ENCODE results near the gene DMWD. TPM values are rescaled to one million over a fixed set of nuclear protein-coding genes. Genes with fewer than 3 reads are reported as not detected.

The DMWD gene, protein sequence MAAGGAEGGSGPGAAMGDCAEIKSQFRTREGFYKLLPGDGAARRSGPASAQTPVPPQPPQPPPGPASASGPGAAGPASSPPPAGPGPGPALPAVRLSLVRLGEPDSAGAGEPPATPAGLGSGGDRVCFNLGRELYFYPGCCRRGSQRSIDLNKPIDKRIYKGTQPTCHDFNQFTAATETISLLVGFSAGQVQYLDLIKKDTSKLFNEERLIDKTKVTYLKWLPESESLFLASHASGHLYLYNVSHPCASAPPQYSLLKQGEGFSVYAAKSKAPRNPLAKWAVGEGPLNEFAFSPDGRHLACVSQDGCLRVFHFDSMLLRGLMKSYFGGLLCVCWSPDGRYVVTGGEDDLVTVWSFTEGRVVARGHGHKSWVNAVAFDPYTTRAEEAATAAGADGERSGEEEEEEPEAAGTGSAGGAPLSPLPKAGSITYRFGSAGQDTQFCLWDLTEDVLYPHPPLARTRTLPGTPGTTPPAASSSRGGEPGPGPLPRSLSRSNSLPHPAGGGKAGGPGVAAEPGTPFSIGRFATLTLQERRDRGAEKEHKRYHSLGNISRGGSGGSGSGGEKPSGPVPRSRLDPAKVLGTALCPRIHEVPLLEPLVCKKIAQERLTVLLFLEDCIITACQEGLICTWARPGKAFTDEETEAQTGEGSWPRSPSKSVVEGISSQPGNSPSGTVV
- 24.4 TPM for polyA plus RNA-seq
- long read RNA-seq, donor 1, transcript DMWD-201 (5 exons, 3,305 nt), result major isoform, 5 of 7 reads
- long read RNA-seq, donor 1, partial matches to known transcripts, result 0 of 7 reads
- long read RNA-seq, donor 1, other reads (novel, unspliced or antisense), result 0 of 7 reads
- long read RNA-seq, donor 2, transcript DMWD-207 (1 exons, 782 nt), result major isoform, 8 of 19 reads
- long read RNA-seq, donor 2, transcript DMWD-201 (5 exons, 3,305 nt), result minor isoform, 6 of 19 reads
- long read RNA-seq, donor 2, partial matches to known transcripts, result 0 of 19 reads
- long read RNA-seq, donor 2, other reads (novel, unspliced or antisense), result 0 of 19 reads
- long read RNA-seq, donor 3, transcript DMWD-202 (4 exons, 3,292 nt), result major isoform, 5 of 10 reads
- long read RNA-seq, donor 3, partial matches to known transcripts, result 0 of 10 reads
- long read RNA-seq, donor 3, other reads (novel, unspliced or antisense), result 0 of 10 reads
- long read RNA-seq, donor 4, partial matches to known transcripts, result 0 of 2 reads
- long read RNA-seq, donor 4, other reads (novel, unspliced or antisense), result 0 of 2 reads
- long read RNA-seq, donor 5, transcript DMWD-201 (5 exons, 3,305 nt), result major isoform, 6 of 12 reads
- long read RNA-seq, donor 5, partial matches to known transcripts, result 0 of 12 reads
- long read RNA-seq, donor 5, other reads (novel, unspliced or antisense), result 0 of 12 reads
- long read RNA-seq, donor 6, partial matches to known transcripts, result 0 of 9 reads
- long read RNA-seq, donor 6, other reads (novel, unspliced or antisense), result 0 of 9 reads
- long read RNA-seq, donor 7, partial matches to known transcripts, result 0 of 5 reads
- long read RNA-seq, donor 7, other reads (novel, unspliced or antisense), result 0 of 5 reads
- long read RNA-seq, donor 8, transcript DMWD-201 (5 exons, 3,305 nt), result major isoform, 5 of 18 reads
- long read RNA-seq, donor 8, partial matches to known transcripts, result 5 of 18 reads
- long read RNA-seq, donor 8, other reads (novel, unspliced or antisense), result 0 of 18 reads
- long read RNA-seq, donor 9, partial matches to known transcripts, result 0 of 6 reads
- long read RNA-seq, donor 9, other reads (novel, unspliced or antisense), result 0 of 6 reads
- long read RNA-seq, donor 10, transcript DMWD-202 (4 exons, 3,292 nt), result major isoform, 6 of 11 reads
- long read RNA-seq, donor 10, partial matches to known transcripts, result 0 of 11 reads
- long read RNA-seq, donor 10, other reads (novel, unspliced or antisense), result 0 of 11 reads
- long read RNA-seq, donor 11, partial matches to known transcripts, result 5 of 12 reads
- long read RNA-seq, donor 11, other reads (novel, unspliced or antisense), result 0 of 12 reads

DNA sequence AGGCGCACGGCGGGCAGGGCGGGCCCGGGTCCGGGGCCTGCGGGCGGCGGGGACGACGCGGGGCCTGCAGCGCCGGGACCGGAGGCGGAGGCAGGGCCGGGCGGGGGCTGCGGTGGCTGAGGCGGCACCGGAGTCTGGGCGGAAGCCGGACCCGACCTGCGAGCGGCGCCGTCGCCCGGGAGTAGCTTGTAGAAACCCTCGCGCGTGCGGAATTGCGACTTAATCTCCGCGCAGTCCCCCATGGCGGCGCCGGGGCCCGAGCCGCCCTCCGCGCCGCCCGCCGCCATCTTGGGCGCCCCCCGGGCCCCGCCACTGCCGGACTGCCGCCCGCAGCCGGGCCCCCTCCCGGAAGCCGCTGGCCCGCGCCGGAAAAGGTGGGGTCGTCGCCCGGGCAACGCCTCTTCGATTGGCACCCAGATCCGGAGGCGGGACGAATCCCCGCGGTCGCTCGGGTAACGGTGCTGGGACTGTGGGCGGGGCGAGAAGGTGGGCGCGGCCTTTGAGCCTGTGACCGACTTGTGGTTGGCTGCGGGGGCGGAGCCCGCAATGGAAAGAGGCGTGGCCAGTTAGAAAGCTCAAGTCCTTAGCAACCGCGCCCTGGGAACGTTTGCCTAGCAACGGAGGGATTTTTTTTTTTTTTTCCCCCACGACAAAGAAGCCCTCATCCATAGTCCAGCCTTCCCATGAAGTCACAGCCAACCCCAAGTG is at the start of gene DMWD:
TSS of gene DMWD (minus strand) at position 376 of the 708 bp plus-strand sequence. CDS start at position 287, 89 bp downstream.
- peaks cover 24% of the 10 kb centered on the region for H3K36me3 ChIP-seq (ENCODE audit: control insufficient read depth, insufficient read depth, low read length)
- no CpG with 5 or more reads among the region's 86 CpGs for WGBS (ENCODE audit: insufficient coverage, low lambda C conversion rate)

DNA sequence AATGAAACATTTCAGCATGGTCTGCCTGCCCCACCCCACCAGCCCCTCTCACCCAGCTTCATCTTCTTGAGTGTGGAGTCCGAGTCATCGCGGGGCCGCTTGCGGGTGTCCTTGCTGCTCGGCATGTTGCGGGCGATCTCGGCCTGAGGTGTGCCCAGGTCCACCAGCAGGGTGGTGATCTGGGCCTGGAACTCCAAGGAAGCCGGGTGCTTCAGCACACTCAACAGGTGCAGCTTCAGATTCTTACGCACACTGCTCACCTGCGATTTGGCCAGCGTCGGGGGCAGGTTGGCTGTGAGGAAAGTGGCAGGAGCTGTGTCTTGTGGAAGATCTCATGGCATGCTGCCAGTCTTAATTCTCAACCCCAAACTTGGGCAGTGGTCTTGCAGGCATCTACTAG is 49.6 kb upstream of the DMWD start:
- peaks cover 66% of the 10 kb centered on the region for H3K36me3 ChIP-seq (ENCODE audit: control insufficient read depth, insufficient read depth, low read length)
- DNase-seq, result no peak
- no CpG with 5 or more reads among the region's 14 CpGs for WGBS (ENCODE audit: insufficient coverage, low lambda C conversion rate)

More for the DNA sequence above, at the start of gene DMWD:
- H3K4me1 ChIP-seq (ENCODE audit: control insufficient read depth, insufficient read depth, low read length), result peaks cover 6% of the 10 kb centered on the region
- H3K27me3 ChIP-seq (ENCODE audit: control insufficient read depth, insufficient read depth, low read length), result no peaks in the 10 kb centered on the region
- H3K4me3 ChIP-seq (ENCODE audit: low read length), result peak within 1 kb of the TSS; percentile 77
- H3K9me3 ChIP-seq (ENCODE audit: control insufficient read depth, low read depth, low read length), result no peaks in the 10 kb centered on the region
- no peak within 1 kb of the TSS for H3K27ac ChIP-seq (ENCODE audit: low read length)
- DNase-seq, result peak; percentile 98

DNA sequence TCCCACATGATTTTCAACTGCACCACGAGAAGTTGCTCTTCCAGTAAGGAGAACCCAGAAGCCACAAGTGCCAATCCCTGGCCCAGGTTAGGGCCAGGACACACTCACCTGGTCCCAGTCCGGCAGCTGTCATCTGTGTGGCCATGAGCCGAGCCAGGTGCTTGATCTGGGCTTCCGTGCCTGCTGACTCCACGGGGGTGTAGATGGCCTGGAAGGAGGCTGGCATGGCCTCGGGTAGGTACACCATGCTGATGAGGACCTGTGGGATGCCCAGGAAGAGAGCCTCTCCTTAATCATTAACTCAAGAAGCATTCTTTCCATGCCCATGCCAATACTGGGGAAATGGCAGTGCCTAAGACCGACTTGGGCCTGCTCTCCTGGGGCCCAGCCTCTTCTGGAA is 42.3 kb upstream of the DMWD start:
- H3K27ac ChIP-seq (ENCODE audit: low read length), result no peak overlapping the region
- WGBS (ENCODE audit: insufficient coverage, low lambda C conversion rate), result no CpG with 5 or more reads among the region's 7 CpGs
- no peak for DNase-seq
- no peaks in the 10 kb centered on the region for H3K27me3 ChIP-seq (ENCODE audit: control insufficient read depth, insufficient read depth, low read length)
- H3K36me3 ChIP-seq (ENCODE audit: control insufficient read depth, insufficient read depth, low read length), result peaks cover 65% of the 10 kb centered on the region
- H3K9me3 ChIP-seq (ENCODE audit: control insufficient read depth, low read depth, low read length), result peaks cover 4% of the 10 kb centered on the region
- H3K4me1 ChIP-seq (ENCODE audit: control insufficient read depth, insufficient read depth, low read length), result no peaks in the 10 kb centered on the region
- no peak overlapping the region for H3K4me3 ChIP-seq (ENCODE audit: low read length)

More for the DNA sequence above, 49.6 kb upstream of the DMWD start:
- Histone ChIP-seq H3K4me1 (ENCODE audit: control insufficient read depth, insufficient read depth, low read length) (no peaks in the 10 kb centered on the region), H3K9me3 (ENCODE audit: control insufficient read depth, low read depth, low read length) (peaks cover 4% of the 10 kb centered on the region), H3K27ac (ENCODE audit: low read length) (no peak overlapping the region), H3K4me3 (ENCODE audit: low read length) (no peak overlapping the region), H3K27me3 (ENCODE audit: control insufficient read depth, insufficient read depth, low read length) (no peaks in the 10 kb centered on the region)

DNA sequence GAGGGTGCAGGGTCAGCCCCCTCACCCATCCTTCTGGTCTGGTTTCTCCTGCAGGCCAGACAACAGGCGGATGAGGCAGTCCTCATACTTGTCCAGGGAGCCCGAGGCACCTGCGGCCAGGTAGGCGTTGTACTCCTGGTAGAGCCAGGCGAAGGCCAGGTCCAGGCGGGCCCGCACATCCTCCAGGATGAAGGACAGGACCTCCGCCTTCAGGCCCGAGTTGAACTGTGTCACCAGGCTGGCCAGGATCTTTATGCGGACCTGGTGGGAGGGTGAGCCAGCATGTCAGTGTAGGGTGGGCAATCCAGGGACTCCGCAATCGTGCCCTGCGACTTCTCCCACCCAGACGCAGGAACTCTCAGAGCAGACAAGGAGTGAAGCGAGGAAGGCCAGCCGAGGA is 36.3 kb upstream of the DMWD start:
- H3K27ac ChIP-seq (ENCODE audit: low read length), result no peak overlapping the region
- no peaks in the 10 kb centered on the region for H3K4me1 ChIP-seq (ENCODE audit: control insufficient read depth, insufficient read depth, low read length)
- no peak for DNase-seq
- H3K9me3 ChIP-seq (ENCODE audit: control insufficient read depth, low read depth, low read length), result no peaks in the 10 kb centered on the region
- WGBS (ENCODE audit: insufficient coverage, low lambda C conversion rate), result no CpG with 5 or more reads among the region's 16 CpGs
- no peaks in the 10 kb centered on the region for H3K27me3 ChIP-seq (ENCODE audit: control insufficient read depth, insufficient read depth, low read length)
- H3K4me3 ChIP-seq (ENCODE audit: low read length), result no peak overlapping the region
- peaks cover 85% of the 10 kb centered on the region for H3K36me3 ChIP-seq (ENCODE audit: control insufficient read depth, insufficient read depth, low read length)

DNA sequence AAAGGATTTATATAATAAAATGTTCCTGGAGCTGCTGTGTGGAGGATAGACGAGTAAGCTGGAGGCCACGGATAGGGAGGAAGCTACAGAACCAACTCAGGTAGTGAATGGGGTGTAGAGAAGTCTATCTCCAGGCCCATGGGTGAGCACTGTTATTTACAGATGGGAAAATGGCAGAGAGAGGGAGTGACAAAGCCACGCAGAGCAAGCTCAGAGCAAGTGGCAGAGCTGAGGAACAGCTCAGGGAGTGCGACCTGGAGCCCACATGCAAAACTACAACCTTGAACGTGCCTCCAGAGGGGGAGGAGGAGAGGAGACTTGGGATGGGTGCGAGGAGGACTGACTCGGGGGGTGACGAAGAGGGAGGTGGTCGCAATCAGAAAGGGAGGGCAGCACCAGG is 35.9 kb upstream of the DMWD start:
- no peak overlapping the region for H3K4me3 ChIP-seq (ENCODE audit: low read length)
- no CpG with 5 or more reads among the region's 9 CpGs for WGBS (ENCODE audit: insufficient coverage, low lambda C conversion rate)
- no peak for DNase-seq
- H3K36me3 ChIP-seq (ENCODE audit: control insufficient read depth, insufficient read depth, low read length), result peaks cover 89% of the 10 kb centered on the region
- H3K4me1 ChIP-seq (ENCODE audit: control insufficient read depth, insufficient read depth, low read length), result no peaks in the 10 kb centered on the region
- H3K9me3 ChIP-seq (ENCODE audit: control insufficient read depth, low read depth, low read length), result no peaks in the 10 kb centered on the region
- no peaks in the 10 kb centered on the region for H3K27me3 ChIP-seq (ENCODE audit: control insufficient read depth, insufficient read depth, low read length)
- H3K27ac ChIP-seq (ENCODE audit: low read length), result no peak overlapping the region

DNA sequence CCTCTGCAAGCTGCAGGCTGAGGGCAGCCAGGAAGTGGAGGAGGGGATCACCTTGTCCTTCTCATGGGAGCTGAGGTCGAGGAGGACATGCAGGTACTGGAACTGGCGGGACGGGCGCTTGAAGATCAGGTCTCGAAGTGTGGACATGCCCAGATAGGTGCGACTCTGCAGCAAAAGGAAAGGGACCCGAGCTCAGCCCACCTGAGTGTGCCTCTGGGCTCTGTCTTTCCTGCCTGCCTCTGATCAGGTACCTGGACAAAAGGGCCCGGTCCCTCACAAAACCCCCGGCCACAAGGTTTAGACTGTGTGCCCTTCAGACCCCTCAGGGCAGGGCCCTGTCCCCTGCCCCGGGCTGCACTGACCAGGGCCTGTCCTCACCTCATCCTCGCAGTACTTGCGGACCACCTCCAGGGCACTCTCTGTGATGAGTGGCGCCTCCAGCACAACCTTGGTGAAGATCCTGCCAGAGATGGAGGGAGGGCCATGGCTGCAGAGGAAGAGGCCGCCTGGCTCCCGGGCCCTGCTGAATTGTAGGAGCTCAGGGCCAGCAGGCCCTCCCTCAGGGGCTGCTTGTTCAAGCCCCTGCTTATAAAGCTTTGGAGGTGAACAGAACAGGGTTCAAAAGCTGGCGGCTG is 34.9 kb upstream of the DMWD start:
- no CpG with 5 or more reads among the region's 16 CpGs for WGBS (ENCODE audit: insufficient coverage, low lambda C conversion rate)
- Histone ChIP-seq H3K27me3 (ENCODE audit: control insufficient read depth, insufficient read depth, low read length) (no peaks in the 10 kb centered on the region), H3K4me1 (ENCODE audit: control insufficient read depth, insufficient read depth, low read length) (no peaks in the 10 kb centered on the region), H3K4me3 (ENCODE audit: low read length) (no peak overlapping the region), H3K27ac (ENCODE audit: low read length) (no peak overlapping the region), H3K36me3 (ENCODE audit: control insufficient read depth, insufficient read depth, low read length) (peaks cover 92% of the 10 kb centered on the region), H3K9me3 (ENCODE audit: control insufficient read depth, low read depth, low read length) (no peaks in the 10 kb centered on the region)
- DNase-seq, result no peak

DNA sequence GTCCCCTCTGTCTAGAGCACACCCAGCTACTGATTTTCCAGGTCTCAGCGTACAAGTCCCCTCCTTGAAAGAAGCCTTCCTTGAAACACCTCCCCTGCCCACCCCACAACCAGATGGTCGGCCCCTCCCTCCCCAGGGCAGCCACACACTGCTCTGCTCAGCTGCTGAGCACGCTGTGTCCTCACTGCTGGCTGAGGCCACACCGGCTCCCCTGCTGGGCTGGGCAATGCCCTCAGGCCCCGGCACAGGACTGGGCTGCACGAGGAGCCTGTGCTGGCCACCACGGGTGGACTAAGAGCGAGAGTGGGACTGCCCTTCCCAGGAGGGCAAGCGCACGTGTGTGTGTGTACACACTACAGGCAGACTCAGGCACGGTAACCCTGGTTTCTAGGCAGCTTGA is 34.3 kb upstream of the DMWD start:
- Histone ChIP-seq H3K4me3 (ENCODE audit: low read length) (no peak overlapping the region), H3K9me3 (ENCODE audit: control insufficient read depth, low read depth, low read length) (no peaks in the 10 kb centered on the region), H3K4me1 (ENCODE audit: control insufficient read depth, insufficient read depth, low read length) (no peaks in the 10 kb centered on the region), H3K36me3 (ENCODE audit: control insufficient read depth, insufficient read depth, low read length) (peaks cover 90% of the 10 kb centered on the region), H3K27ac (ENCODE audit: low read length) (no peak overlapping the region), H3K27me3 (ENCODE audit: control insufficient read depth, insufficient read depth, low read length) (no peaks in the 10 kb centered on the region)
- WGBS (ENCODE audit: insufficient coverage, low lambda C conversion rate), result no CpG with 5 or more reads among the region's 11 CpGs
- DNase-seq, result no peak

DNA sequence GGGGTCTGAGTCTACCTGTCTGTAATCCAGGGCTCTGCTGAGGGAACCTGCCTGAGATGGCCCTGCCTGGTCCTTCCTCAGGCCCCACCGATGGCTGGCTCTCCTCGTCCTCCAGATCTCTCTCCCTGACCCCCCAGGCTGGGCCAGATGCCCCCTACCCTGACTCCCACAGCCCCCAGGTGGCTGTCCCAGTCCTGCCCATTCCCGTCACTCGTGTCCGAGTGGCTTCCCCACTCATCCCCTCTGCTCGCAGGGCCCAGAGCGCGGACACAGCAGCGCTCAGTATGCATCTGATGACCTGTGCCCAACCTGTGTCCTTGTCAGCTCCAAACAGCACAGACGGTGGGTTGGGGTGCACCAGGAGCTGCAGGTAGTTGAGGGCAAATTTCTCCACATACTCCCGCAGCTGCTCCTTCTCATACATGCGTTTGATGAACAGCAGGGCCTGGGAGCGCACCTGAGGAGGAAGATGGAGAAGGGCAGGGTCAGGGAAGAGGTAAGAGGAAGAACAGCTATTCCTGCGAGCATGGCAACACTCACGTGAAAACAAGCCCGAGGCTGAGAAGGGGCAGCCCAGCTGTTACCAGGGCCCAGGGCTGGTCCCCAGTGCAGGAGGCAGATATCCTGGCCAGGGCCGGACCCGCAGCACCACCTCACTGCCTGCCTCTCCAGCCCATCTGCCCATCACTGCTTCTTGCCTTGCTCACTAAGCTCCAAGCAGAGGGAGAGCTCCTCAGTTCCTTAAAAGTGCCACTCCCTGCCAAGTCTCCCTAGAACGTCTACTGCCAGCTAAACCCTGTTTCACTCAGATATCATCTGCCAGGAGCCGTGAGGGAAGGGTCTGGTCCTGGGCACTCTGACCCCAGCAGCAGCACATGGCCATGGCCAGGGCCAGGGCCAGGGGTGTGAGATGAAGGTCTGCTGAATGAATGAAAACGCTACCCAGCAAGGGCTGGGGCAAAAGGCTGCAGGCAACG is 33.6 kb upstream of the DMWD start:
- DNase-seq, result no peak
- Histone ChIP-seq H3K4me3 (ENCODE audit: low read length) (no peak overlapping the region), H3K27me3 (ENCODE audit: control insufficient read depth, insufficient read depth, low read length) (no peaks in the 10 kb centered on the region), H3K9me3 (ENCODE audit: control insufficient read depth, low read depth, low read length) (no peaks in the 10 kb centered on the region), H3K36me3 (ENCODE audit: control insufficient read depth, insufficient read depth, low read length) (peaks cover 90% of the 10 kb centered on the region), H3K27ac (ENCODE audit: low read length) (no peak overlapping the region), H3K4me1 (ENCODE audit: control insufficient read depth, insufficient read depth, low read length) (no peaks in the 10 kb centered on the region)
- no CpG with 5 or more reads among the region's 22 CpGs for WGBS (ENCODE audit: insufficient coverage, low lambda C conversion rate)

Measured in large intestine (tissue), 12 donors.